ENCODE results near the gene UTS2B.

The UTS2B gene

DNA sequence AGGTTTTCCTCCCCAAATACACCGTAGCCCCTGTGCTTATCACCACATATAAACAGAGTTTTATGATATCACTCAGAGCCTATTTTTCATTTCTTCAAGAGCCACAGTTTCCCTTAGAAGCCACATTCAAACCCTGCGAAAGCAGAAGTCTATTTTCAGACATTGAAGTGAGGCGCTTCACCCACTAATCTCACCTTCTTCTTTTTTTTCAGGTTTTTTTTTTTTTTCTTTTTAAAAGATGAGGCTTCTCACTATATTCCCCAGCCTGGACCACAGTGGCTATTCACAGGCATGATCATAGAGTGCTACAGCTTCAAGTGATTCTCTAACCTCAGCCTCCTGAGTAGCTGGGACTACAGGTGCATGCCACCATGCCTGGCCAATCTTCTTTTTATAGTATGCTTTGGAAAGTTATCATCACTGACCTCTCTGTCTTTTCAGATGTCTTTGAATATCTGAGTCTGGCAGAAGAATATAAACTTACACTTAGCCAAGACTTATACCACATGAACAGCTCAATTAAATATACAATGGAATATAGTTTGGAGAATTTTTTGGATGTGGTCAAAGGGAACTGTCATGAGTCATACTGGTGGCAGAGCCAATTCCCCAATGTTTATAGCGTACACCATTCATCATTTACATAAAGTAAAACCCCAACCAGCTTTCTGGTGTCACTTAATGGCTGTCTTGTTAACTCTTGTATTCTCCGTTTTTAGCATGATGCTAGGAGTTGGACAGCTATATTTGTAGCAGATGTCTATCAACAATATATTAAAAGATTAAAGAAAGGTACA, 60.8 kb downstream of the UTS2B start:
- no peak for DNase-seq

DNA sequence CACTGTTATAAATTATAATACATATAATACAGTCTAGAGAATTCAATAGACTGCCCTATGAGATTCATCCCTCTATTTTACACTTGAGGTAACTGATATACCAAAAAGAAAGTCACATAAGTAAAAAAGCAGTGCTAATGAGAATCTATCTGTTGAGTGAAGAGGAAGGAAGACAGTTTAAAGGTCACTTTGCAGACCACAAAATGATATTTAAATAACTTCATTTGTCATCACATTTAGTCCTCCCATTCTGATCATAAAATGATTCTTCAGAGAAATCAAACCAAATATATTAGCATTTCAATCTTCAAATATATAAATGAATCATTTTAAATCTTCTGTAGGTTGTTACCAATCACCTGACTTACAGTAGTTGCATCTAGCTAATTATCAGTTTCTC, 61.6 kb downstream of the UTS2B start:
- DNase-seq = no peak

DNA sequence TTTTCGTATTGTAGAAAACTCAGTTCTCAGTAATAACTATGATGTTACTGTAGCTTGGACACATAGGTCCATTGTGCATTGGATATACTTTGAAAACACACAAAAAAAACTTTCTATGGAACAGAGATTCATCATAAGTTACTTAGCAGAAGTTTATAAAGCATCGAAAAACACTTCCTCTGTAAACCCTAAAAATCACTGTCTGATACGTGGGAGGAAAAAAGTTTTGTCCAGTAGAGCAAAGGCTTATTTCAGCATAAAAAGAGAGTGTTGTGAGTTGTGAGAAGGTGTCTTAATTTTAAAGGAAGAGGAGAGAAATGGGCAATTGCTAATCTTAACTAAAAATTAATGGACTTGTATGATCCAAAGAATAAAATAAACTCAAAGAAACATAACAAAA, 66.5 kb downstream of the UTS2B start:
- no peak for DNase-seq

DNA sequence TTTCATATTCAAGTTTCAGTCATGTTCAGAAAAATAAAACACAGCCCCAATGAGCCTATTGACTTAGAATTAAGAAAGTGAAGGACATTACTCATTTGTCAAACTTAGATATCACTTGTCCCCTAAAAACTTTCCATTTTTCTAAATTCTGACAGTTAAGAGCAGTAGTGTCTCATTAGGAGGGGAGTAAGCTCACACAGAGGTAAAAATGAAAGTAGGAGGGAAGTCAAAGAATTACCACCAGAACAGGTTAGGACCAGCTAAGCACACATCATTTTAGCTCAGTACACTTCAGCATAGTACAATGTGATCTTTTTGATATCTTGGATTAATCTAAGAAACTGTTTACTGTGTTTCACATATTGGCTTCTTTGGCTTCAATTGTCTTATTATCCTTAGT, 67.0 kb downstream of the UTS2B start:
- no peak for DNase-seq

DNA sequence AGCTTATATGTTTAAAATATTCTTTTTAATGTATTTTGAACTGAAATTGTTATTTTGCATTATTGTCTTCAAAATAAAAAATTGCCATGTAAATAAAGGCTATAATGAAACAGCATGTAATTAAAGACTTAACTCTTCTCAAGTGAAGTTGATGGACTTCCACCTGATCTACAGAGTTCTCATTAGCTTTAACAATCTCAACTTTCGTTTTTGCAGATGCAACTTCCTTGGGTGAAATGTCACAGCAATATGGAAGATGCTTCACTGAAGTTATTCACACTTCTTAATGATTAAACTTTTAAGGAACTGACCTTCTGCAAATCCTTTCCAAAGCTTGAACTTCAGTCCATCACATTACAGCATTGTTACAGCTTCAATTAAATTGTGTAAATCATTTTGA, 67.7 kb downstream of the UTS2B start:
- DNase-seq = no peak

DNA sequence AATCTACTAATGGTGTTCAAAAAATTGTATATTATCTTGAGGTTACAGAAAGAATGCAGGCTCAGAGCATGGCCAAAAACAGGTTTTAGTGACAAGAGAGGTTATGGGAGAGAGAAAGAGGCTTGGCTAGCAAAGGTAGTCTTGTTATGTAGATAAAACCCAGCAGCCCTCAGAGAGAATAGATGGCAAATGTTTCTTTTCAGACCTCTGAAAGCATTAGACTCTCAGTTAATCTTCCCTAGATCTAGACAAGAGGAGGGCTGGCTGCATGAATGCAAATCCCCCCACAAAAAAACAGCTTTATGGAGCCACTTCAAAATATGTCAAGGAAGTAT, 69.1 kb downstream of the UTS2B start:
- DNase-seq = no peak

DNA sequence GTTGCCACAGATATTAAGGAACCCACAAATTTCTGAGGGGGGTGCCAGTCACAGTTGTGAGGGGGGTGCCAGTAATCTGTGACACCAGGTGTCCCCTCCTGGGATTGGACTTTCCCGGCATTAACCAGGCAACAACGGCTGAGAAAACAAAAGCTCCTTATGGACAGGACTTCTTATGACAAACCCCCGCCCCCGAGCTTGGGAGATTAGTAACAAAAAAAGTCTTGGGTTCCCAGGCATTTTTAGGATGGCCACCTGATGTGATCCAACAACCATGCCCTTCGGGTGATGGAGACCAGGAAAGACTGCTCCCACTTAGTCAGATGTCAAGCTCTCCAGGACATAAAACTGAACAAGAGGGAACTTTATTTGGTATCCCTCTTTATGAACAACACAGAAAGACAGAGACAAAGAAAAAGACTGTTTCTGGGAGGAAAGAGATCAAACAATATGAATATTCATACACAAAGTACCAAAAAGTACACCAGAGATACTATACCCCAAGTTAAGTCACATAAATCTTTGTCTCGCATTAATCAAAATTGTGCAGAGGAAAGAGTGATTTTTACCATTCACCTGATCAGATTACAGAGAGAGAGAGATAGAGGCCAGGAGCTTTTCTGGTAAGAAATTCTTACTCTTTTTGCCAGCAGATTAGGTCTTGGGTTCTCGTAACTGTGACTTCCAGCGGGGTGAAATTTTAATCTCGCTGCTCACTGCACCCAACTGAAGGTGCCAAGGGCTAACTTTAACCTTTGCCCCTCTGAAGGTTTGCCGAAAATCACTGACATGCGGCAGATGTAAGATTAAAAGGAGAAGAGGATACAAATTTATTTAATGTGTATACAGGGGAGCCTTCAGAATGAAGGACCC, 69.7 kb downstream of the UTS2B start:
- DNase-seq = no peak

DNA sequence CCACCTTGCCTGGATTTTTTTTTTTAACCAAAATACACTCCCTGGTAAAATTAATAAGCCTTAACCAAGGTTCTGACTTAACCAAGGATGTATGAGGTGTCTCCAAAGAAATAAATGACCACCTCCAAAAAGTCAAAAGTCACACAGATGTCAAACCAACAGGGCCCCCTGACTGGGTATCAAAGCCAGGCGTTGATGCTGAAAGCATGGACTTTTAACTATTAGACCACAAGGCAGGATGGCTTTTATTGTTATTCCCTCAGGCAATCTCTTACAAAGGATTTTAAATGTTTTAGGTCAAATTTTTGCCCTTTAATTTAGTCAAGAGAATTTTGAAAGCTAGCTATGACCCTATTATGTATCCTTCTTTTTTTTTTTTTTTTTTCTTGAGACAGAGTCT, 70.8 kb downstream of the UTS2B start:
- no peak for DNase-seq

DNA sequence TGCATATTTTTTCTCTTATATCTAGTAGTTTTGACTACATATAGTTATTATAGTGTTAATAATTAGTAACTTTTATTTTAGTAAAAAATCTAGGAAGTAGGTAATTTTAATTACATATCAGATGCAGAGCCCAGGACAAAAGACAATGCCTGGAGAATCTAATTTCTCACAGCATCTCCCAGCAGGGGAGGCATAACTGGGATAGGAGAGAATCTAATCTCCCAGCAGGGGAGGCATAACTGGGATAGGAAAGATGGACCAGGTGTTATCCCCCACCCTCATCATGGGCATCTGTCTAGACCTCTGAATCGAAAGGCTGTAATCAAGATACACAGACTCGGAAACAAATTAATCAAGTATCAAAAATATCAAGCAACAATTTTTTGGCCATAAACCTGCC, 73.0 kb downstream of the UTS2B start:
- DNase-seq = no peak

DNA sequence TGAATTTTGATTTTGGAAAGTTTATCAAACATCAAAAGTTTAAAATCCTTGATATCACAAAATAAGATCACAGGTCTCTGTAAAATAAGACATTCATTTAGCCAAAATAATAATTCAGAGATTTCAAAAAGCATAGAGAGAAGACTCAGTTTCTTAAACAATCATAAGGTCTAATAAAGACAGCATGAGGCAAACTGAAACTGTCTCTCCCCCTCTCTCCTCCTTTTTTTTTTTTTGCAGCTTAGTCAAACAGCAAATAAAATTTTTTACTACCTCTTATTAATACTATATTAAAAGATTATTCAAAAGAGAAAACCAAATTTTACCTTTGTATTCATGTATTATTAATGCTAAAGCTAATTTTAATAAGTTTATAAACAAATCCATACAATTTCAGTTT, 73.9 kb downstream of the UTS2B start:
- DNase-seq = no peak

DNA sequence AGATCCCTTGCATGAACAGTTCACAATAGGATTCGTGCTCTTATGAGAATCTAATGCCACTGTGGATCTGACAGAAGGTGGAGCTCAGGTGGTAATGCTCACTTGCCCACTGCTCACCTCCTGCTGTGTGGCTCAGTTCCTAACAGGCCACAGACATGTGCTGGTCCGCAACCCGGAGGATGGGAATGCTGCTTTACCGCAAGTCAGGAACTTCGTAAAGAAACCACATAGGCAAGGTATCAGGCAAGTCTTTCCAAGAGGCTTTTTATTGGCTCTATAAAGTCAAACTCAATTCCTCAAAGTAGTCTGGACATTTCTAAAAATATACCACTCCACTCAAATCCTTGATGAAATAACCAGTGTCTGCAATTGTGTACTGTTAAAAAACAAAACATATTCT, 75.2 kb downstream of the UTS2B start:
- no peak for DNase-seq

DNA sequence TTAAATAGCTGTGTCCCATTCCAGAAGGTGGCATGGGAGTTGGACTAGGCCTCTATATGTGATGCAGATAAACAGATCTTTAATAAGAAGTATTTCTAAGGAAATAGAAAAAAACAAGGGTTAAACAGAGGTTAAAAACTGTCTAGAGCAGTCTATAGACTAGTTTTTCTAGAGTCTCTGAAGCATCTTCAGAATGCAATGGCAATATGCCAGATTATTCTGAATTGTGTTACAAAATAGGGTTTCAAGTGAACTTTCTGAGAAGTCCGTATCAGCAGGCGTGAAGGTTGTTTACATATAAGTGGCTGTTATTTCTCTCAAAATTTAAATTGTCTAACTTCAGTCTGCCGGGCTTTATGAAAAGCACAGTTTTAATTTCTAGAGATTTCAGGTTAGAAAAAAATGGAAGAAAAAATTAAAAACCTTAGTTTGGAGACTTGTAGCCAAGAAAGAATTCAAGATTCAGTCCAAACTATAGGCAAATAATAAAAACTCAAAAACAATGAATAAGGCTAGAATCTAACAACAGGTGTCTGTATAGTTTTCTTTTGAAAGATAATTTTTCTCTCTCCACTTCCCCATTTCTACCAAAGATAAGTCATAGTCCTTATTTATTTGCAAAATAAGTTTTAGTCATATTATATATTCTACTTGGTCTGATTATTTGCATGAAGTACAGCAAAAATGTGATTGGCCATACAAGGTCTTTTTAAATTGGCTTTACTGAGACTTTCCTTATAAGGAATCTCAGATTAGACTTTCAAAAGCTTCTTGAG, 76.0 kb downstream of the UTS2B start:
- no peak for DNase-seq

DNA sequence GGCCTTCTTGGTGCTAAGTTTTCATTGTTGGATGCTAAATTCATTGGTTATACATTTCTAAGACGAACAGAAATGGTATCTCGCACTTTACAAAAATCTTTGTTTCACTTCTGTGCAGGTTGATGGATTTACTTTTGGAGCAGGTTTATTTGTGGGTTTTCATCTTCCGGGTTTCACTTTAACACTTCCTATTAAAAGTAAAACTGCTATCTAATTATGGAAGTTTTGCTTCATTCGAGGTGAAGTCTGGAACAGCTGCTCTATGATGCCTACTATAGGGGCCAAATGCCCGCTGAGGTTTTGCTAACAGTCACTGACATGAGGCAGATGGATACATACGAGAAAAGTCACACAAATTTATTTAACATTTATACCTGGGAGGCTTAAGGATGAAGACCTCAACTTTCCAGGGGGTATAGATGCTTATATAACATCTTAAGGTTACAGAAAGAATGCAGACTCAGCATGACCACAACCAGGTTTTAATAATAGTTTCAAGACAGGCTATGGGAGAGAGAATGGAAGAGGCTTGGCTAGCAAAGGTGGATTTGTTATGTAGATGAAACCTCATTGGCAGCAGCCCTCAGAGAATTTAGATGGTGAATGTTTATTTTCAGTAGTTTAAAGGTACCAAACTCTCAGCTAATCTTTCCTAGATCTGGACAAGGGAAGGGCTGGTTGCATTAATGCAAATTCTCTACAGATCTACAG, 77.1 kb downstream of the UTS2B start:
- DNase-seq = no peak

DNA sequence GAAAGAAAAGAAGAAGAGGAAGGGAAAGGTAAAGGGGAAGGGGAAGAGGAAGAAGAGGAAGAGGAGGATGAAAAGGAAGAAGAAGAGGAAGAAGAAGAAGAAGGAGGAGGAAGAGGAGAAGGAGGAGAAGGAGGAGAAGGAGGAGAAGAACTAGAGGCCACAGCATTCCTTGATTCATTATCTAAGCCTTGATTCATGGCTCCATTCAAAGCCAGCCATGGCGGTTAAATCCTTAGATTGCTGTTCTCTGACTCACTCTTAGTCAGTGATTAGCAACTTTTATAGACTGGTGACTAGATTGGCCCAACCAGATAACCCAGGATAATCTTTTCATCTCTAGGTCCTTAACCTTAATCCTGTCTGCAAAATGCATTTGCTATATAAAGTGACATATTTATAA, 83.7 kb downstream of the UTS2B start:
- no peak for DNase-seq

DNA sequence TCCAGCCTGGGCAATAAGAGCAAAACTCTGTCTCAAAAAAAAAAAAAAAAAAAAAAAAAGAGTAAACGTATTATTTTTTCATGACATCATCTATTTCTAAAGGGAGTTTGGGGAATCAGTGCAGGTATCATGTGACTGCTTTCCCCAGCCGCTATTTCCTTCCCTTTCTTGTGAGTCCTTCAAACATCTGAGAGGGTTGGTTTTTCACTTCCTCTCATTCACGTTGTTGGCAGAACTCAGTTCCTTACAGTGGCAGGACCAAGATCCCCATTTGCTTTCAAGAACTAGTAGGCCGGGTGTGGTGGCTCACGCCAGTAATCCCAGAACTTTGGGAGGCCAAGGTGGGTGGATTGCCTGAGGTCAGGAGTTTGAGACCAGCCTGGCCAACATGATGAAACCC, 84.3 kb downstream of the UTS2B start:
- DNase-seq = peak; percentile 71

DNA sequence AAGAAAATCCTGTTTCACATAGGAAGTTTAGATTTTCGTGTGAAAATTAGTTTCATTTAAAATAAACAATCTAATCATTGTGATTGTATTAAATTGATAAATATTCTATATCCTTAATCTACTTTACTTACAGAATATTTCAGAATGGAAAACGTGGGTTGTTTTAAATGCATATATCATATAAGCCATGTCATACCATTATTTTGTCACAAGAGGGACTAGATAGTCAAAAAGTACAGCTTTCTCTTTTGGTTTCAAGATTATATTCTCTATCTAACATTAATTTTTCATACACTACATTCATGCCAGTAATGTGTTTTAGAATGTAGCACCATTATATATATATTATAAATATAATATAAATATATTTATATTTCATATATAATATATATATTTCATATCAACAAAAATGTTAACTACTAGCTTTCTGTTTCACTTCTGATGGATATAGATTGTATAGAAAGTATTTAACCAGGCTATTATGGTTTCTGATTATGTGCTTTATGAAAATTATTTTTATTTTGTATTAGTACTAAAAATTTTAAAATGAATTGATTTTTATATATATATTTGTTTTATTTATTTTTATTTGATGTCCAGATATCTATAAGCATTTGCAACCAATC, 86.0 kb downstream of the UTS2B start:
- DNase-seq = no peak

DNA sequence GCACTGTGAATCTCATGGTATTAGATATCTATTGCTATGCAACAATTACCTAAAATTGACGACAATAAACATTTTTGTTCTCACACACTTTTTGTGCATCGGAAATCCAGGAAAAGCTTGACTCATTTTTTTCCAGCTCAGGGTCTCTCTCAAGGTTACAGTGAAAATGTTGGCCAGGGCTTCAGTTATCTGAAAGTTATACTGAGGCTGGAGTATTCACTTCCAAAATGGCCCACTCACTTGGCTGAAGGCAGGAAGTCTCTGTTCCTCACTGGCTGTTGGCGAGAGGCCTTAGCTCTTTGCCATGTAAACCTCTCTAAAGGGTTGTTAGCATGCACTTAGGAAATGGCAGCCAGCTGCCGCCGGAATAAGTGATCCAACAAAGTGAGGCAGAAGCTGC, 89.8 kb downstream of the UTS2B start:
- no peak for DNase-seq

DNA sequence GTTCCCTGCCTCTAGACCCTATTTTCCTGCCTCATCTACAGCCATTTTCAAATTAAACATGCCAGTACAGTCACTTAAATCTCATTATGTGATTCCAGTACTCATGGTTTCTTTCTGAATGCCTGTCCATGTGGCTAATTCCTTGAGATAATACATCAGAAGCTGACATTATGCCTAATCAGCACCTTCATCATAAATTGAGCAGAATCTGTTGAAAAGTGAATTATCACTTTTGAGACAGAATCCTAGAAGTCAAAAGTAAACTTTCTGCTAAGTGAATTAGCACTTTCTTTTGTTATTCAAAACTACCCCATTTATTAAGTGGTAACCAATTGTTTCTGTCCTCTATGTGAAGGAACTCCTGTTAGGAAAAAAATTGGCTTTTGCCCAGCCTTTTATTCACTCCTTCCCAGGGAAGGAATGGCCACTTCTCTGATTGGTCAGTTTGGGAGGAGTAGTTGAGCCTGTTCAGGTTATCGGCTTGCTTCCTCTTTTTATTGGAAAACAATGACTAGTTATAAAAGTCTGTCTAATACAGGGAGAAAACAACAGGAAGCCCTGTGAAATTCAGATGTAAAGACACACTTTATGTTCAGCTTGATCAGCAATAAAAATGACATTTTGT, 90.8 kb downstream of the UTS2B start:
- DNase-seq = no peak

DNA sequence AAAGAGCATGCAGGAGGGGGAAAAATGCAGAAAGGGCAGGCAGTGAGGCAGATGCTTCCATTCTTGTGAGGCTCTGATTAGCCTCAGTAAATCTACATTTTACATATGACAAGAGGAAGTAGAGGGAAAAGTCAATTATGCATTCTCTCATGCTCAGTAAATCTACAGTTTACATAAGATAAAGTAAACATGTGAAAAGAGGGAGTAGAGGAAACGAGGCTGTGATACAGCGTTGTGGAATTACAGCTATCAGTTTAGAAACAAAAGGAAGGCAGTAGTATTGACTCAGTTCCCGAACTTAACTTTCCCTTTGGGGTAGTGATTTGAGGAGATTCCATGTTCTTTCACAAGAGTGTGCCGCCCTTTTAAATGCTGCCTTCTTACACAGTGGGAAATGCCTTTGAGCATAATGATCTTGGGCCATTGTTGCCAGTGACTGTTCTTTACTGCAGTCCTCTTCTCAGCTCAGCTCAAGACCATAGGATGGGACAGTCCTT, 92.0 kb downstream of the UTS2B start:
- DNase-seq = no peak

DNA sequence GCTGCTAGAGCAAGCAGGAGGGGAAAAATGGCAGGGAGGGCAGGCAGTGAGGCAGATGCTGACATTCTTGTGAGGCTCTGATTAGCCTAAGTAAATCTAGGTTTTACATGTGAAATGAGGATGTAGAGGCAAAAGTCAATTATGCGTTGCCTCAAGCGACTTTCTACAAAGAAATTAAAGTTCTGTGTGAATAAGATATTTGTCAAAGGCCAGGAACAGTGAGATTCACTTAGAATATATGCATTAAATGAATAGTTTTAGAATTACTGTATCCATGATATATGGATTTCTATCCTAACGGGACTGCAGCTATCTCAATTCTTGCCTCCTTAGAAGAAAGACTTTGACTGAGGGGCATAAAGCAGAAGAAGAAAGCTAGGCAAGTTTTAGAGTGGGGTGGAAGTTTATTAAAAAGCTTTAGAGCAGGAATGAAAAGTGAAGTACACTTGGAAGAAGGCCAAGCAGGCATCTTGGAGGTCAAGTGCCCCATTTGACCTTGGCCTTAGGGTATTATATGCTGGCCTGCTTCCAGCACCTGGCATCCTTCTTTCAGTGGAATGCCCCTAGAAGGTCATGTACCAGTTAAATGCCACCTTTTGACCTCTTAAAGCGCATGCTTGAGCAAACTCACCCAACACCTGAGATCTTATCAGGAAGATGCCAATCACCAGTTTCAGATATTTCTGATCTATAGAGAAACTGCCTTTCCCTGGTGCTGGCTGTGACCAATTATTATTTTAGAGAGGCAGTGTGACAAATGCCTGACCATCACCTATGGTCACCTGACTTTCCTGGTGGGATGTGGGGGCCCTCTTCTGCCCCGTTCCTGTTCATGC, 93.1 kb downstream of the UTS2B start:
- no peak for DNase-seq

DNA sequence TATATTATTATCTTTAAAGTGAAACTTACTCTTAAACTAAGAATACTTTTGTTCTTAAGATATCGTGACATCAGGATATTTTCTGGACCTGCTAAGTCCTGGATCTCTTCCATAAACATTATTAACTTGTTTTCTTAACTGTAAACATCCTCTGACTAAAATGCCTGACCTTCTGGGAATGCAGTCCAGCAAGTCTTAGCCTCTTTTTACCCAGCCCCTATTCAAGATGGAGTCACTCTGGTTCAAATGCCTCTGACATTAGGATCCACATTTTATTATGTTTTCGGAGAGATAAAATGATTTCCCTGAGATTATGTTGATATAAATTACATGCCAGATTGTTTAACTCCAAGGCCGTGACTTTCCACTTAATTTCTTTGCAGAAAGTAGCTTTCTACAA, 93.7 kb downstream of the UTS2B start:
- DNase-seq = no peak
